Measurements from ENCODE around the gene GPR75.

The GPR75 gene

GRCh38 chr2:53886406-53887280 is 26.9 kb upstream of the GPR75 start:
- TF ChIP-seq CTCF (IDR thresholded peaks at IDR 0.05; ENCODE audit: insufficient read depth, low read length, missing control alignments), result no peak
- ChIA-PET CTCF (no interaction called here), POLR2A (no interaction called here)
- no peak overlapping the region for H3K4me3 ChIP-seq (ENCODE audit: low read depth, low read length)
- no peak for DNase-seq (ENCODE audit: low read depth, low spot score)

- H3K4me3 ChIP-seq (ENCODE audit: low read depth, low read length), result no peak overlapping the region
- POLR2A ChIA-PET, result no interaction called here
- no peak for TF ChIP-seq CTCF (IDR thresholded peaks at IDR 0.05; ENCODE audit: insufficient read depth, low read length, missing control alignments)
- no peak for DNase-seq (ENCODE audit: low read depth, low spot score)
- CTCF ChIA-PET, result no interaction called here
Observed at GRCh38 chr2:53884883-53885282, 25.1 kb upstream of the GPR75 start.

GRCh38 chr2:53881986-53882385 is 22.2 kb upstream of the GPR75 start:
- ChIA-PET POLR2A (no interaction called here), CTCF (no interaction called here)
- TF ChIP-seq CTCF (IDR thresholded peaks at IDR 0.05; ENCODE audit: insufficient read depth, low read length, missing control alignments), result no peak
- H3K4me3 ChIP-seq (ENCODE audit: low read depth, low read length), result no peak overlapping the region
- no peak for DNase-seq (ENCODE audit: low read depth, low spot score)

- ChIA-PET CTCF (no interaction called here), POLR2A (no interaction called here)
- H3K4me3 ChIP-seq (ENCODE audit: low read depth, low read length), result no peak overlapping the region
- no peak for DNase-seq (ENCODE audit: low read depth, low spot score)
- no peak for TF ChIP-seq CTCF (IDR thresholded peaks at IDR 0.05; ENCODE audit: insufficient read depth, low read length, missing control alignments)
Observed at GRCh38 chr2:53881360-53881759, 21.6 kb upstream of the GPR75 start.

GRCh38 chr2:53880756-53881155 is 21.0 kb upstream of the GPR75 start:
- ChIA-PET CTCF (no interaction called here), POLR2A (no interaction called here)
- no peak for TF ChIP-seq CTCF (IDR thresholded peaks at IDR 0.05; ENCODE audit: insufficient read depth, low read length, missing control alignments)
- DNase-seq (ENCODE audit: low read depth, low spot score), result peak; percentile 56
- no peak overlapping the region for H3K4me3 ChIP-seq (ENCODE audit: low read depth, low read length)

GRCh38 chr2:53877556-53877955 is 17.8 kb upstream of the GPR75 start:
- H3K4me3 ChIP-seq (ENCODE audit: low read depth, low read length), result no peak overlapping the region
- ChIA-PET POLR2A (no interaction called here), CTCF (no interaction called here)
- TF ChIP-seq CTCF (IDR thresholded peaks at IDR 0.05; ENCODE audit: insufficient read depth, low read length, missing control alignments), result no peak
- DNase-seq (ENCODE audit: low read depth, low spot score), result no peak
